GM12892 (cell line): ENCODE results near the gene TMEM62.

Experiments used
- POLR2A ChIP-seq: IDR thresholded peaks from 2 replicates; pipeline ENCODE4 v1.6.1; 2011; ENCODE audit warnings: low read depth, low read length, control low read depth
- TAF1 ChIP-seq: IDR thresholded peaks from 2 replicates; pipeline ENCODE4 v1.6.1; 2011; ENCODE audit warnings: low read depth, mild to moderate bottlenecking, control low read depth, low read length, borderline replicate concordance

- TF ChIP-seq TAF1, result no peak
- TF ChIP-seq POLR2A, result no peak
These were observed 36.5 kb downstream of the TMEM62 start for GRCh38 chr15:43169888-43170287.
